Heart right ventricle (tissue), 16 donors: ENCODE results near the gene CCL3. TPM values are rescaled to one million over a fixed set of nuclear protein-coding genes. Genes with fewer than 3 reads are reported as not detected.
A peak's percentile ranks its signal among the peaks of the same experiment; 100 is the strongest.

Experiments used
- ATAC-seq, 8 donors: fragments of 200-7000 bp; cut with Tn5 transposase; one replicate each; pipeline ENCODE4 v1.9.1; 2020; ENCODE audit warnings: mild to moderate bottlenecking in 8 of 8, moderate library complexity in 8 of 8, moderate number of reproducible peaks in 1 of 8
- DNase-seq, 2 donors: peaks; one replicate each; pipeline ENCODE4 v3.0.0-alpha.2; 2020
- H3K27ac ChIP-seq, 10 donors: fragments of 200-600 bp; sonication (generic) in 2 of 10; one replicate each; pipeline versions ENCODE4 v1.5.0 to v1.8.0; 2020 to 2022; ENCODE audit warnings: mild to moderate bottlenecking in 3 of 10
- H3K27me3 ChIP-seq, 7 donors: fragments of 200-600 bp; one replicate each; pipeline ENCODE4 v1.8.0; 2021 to 2022; ENCODE audit warnings: mild to moderate bottlenecking in 2 of 7
- H3K36me3 ChIP-seq, 9 donors: fragments of 200-600 bp; sonication (generic) in 1 of 9; one replicate each; pipeline versions ENCODE4 v1.5.0 to v1.8.0; 2020 to 2022; ENCODE audit warnings: mild to moderate bottlenecking in 2 of 9
- H3K4me1 ChIP-seq, 9 donors: fragments of 200-600 bp; sonication (generic) in 1 of 9; one replicate each; pipeline versions ENCODE4 v1.5.0 to v1.8.0; 2020 to 2022; ENCODE audit warnings: mild to moderate bottlenecking in 4 of 9
- H3K4me3 ChIP-seq, 10 donors: fragments of 200-600 bp; sonication (generic) in 2 of 10; one replicate each; pipeline versions ENCODE4 v1.5.0 to v1.8.0; 2020 to 2022; ENCODE audit warnings: mild to moderate bottlenecking in 7 of 10, moderate library complexity in 2 of 10
- H3K9me3 ChIP-seq, 11 donors: fragments of 200-600 bp in 10 of 11; sonication (generic) in 2 of 11; one replicate each; pipeline versions ENCODE4 v1.5.0 to v1.8.0; 2013 to 2022; ENCODE audit warnings: mild to moderate bottlenecking in 2 of 11, control low read depth in 1 of 11, moderate library complexity in 1 of 11
- CTCF ChIP-seq, 9 donors: fragments of 200-600 bp; sonication (generic) in 2 of 9; IDR thresholded peaks; one replicate each; pipeline versions ENCODE4 v1.5.0 to v1.8.0; 2021 to 2022; ENCODE audit warnings: antibody characterized with exemption in 9 of 9, mild to moderate bottlenecking in 5 of 9, moderate library complexity in 1 of 9
- WGBS, 2 donors: extraction: QIAGEN DNeasy Blood & Tissue Kit; methylation state at CpG; one replicate each; pipeline ENCODE4 v1.1.7; 2013; ENCODE audit warnings: inconsistent platforms in 1 of 2; 5-methylcytosine and 5-hydroxymethylcytosine counted together
- intact Hi-C, 10 donors: fragments of 100-400 bp; cut with DNase I; formaldehyde crosslinking; loops; one replicate each; pipeline versions ENCODE4 v1.11.1 to v1.14.2; 2022
- polyA plus RNA-seq, 2 donors: library from polyadenylated mRNA; stranded (reverse); fragments of 200-250 nt; gene quantifications; one replicate each; pipeline ENCODE4 v1.2.3, GENCODE V29; 2013
- total RNA-seq, 10 donors: library from RNA; stranded (reverse); fragmentation: NEBNext Ultra II Directional in 3 of 10; extraction: Animal tissue kit (Norgen Biotek cat#: 25700) in 3 of 10; gene quantifications; one replicate each; pipeline versions ENCODE4 v1.2.1 to v1.2.4, GENCODE V29; 2021 to 2023
- donor health status: Arrhythmogenic right ventricular cardiomyopathy.
- donor health status: ischemic (EF 13 %, LVEDD 7.1; RV severe dilation, severe dysfunction).
- donor health status: healthy with polysubstance abuse.
- donor health status: DM: no; HTN: yes; CAD: no.
- donor health status: DM: no; HTN: no; CAD: no.
- donor health status: ischemic (EF 25% LVEDD 6.9; RV normal size, moderate dysfunction).
- donor health status: ischemic (EF 25% LVEDD 5.7; RV mildly dilated, moderate dysfunction).
- donor health status: healthy.
- donor health status: DM: yes; HTN: yes; CAD: no.
- donor health status: Ischemic cardiomyopathy.
- donor health status: ischemic (EF 35%, LVEDD 5.7; RV mildly dilated, moderate dysfunction).
- donor health status: nonischemic (EF 11% LVEDD 7.7; RV severe dilation, severe dysfunction).
- donor health status: DM: yes; HTN: yes; CAD: no.
- donor health status: PGD.
- donor health status: ischemic (EF 29% LVEDD 5.4; RV normal size, mild dysfunction).
- donor health status: nonischemic (EF 23%, LVEDD 6.1; RV moderate dilation, normal function).

The CCL3 gene
- total and polyA plus RNA-seq, 12 donors = 0.24 to 12.3 (median 0.68) TPM; not detected in 4

GRCh38 chr17:36059406-36059805, 30.5 kb downstream of the CCL3 start:
- Histone ChIP-seq H3K36me3 (no peaks in the 10 kb centered on the region), H3K4me3 (no peak overlapping the region), H3K4me1 (peaks cover 0 to 16% (median 0%) of the 10 kb centered on the region in 9 donors), H3K9me3 (peaks cover 0 to 4% (median 0%) of the 10 kb centered on the region in 11 donors), H3K27ac (no peak overlapping the region), H3K27me3 (peaks cover 0 to 7% (median 0%) of the 10 kb centered on the region in 7 donors)
- DNase-seq (no peak), ATAC-seq (no peak)
- WGBS, 2 donors = 84 to 88% methylated on average over 7 of the region's 7 CpGs
- intact Hi-C loops = loop anchor here in 1 of 10 donors (10.0 kb wide), 1 partner anchor 55 kb away; no protein-coding TSS in a partner anchor
- no peak for TF ChIP-seq CTCF (IDR thresholded peaks at IDR 0.05)

GRCh38 chr17:36057911-36058310, 32.0 kb downstream of the CCL3 start:
- ATAC-seq (no peak), DNase-seq (no peak)
- H3K4me3 ChIP-seq = no peak overlapping the region
- H3K9me3 ChIP-seq = peaks cover 0 to 1% (median 0%) of the 10 kb centered on the region in 11 donors
- H3K27ac ChIP-seq = peak overlapping the region in 1 of 10 donors; percentile 39
- intact Hi-C loops = loop anchor here in 1 of 10 donors (10.0 kb wide), 1 partner anchor 57 kb away; no protein-coding TSS in a partner anchor
- no peaks in the 10 kb centered on the region for H3K36me3 ChIP-seq
- peaks cover 0 to 16% (median 0%) of the 10 kb centered on the region in 9 donors for H3K4me1 ChIP-seq
- peaks cover 0 to 7% (median 0%) of the 10 kb centered on the region in 7 donors for H3K27me3 ChIP-seq
- no peak for TF ChIP-seq CTCF (IDR thresholded peaks at IDR 0.05)

DNA sequence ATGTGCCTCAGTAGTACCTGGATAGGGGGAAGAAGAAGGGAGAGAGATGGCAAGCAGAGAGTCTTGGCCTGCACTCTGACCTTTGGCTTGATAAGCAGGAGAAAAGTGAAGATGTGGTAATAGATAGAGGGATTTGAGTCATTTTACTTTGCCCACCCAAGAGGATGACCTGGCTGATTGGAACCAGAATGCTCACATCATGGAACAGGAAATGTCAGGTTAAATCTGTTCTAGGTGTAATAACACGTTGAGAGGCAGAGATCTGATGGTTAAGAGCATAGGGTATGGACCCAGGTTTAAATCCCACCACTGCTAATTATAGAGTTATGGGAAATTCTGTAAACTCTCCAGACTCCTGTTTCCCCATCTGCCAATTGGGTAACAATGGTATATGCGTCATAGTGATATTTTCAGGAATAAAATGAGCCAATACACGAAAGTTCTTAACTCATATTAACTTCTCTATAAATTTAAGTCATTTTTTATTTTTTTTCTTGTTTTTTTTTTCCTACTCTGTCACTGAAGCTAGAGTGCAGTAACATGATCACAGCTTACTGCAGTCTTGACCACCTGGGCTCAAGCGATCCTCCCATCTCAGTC, 33.9 kb downstream of the CCL3 start:
- Histone ChIP-seq H3K27ac (peak overlapping the region in 1 of 10 donors; percentile 64), H3K27me3 (no peaks in the 10 kb centered on the region), H3K36me3 (no peaks in the 10 kb centered on the region), H3K9me3 (peaks cover 0 to 20% (median 0%) of the 10 kb centered on the region in 11 donors), H3K4me3 (no peak overlapping the region), H3K4me1 (peaks cover 0 to 16% (median 0%) of the 10 kb centered on the region in 9 donors)
- DNase-seq (no peak), ATAC-seq (no peak)
- 80 to 84% methylated on average over 4 of the region's 4 CpGs for WGBS, 2 donors
- intact Hi-C loops = loop anchor here in 1 of 10 donors (10.0 kb wide), 1 partner anchor 59 kb away; no protein-coding TSS in a partner anchor
- no peak for TF ChIP-seq CTCF (IDR thresholded peaks at IDR 0.05)

DNA sequence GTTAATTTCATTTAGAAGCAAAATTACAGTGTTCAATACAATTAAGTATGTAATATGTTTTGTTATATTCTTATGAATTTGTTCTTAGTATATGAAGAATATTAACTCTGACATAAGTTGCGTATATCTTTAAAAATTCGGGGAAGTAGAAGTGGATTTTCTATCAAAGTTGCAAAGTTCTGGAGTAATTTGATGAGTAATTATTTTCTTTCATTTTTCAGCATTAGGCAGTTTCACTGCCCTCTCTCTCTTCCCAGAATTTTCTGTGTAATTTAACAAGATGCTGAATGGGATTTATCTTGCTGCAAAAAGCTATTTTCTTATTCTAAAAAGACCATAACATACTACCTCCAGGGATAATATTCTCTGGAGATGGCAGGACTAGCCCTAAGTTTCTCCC, 34.8 kb downstream of the CCL3 start:
- no peak overlapping the region for H3K4me3 ChIP-seq
- ATAC-seq = no peak
- H3K27ac ChIP-seq = peak overlapping the region in 1 of 10 donors; percentile 64
- H3K27me3 ChIP-seq = no peaks in the 10 kb centered on the region
- 88 to 94% methylated on average over 2 of the region's 2 CpGs for WGBS, 2 donors
- no peak for DNase-seq
- H3K4me1 ChIP-seq = peaks cover 0 to 16% (median 0%) of the 10 kb centered on the region in 9 donors
- intact Hi-C loops = loop anchor here in 1 of 10 donors (10.0 kb wide), 1 partner anchor 60 kb away; no protein-coding TSS in a partner anchor
- peaks cover 0 to 26% (median under 1%) of the 10 kb centered on the region in 11 donors for H3K9me3 ChIP-seq
- TF ChIP-seq CTCF (IDR thresholded peaks at IDR 0.05) = no peak
- no peaks in the 10 kb centered on the region for H3K36me3 ChIP-seq
